ENCODE data around the gene CBLN4.

Gene CBLN4

GRCh38 chr20:56005389-56005715 is at the start of gene CBLN4:
Gene CBLN4, minus strand, starts transcription at chr20:56005519. Its CDS starts 1,348 bp downstream, at chr20:56004171.
- no peak for DNase-seq

- DNase-seq, result no peak
These were observed 37.9 kb upstream of the CBLN4 start for GRCh38 chr20:56043227-56043626.

- DNase-seq, result no peak
These were observed 26.9 kb upstream of the CBLN4 start for GRCh38 chr20:56032251-56032650.

GRCh38 chr20:56018716-56019115 is 13.4 kb upstream of the CBLN4 start:
- DNase-seq, result no peak

- no peak for DNase-seq
These were observed 12.9 kb upstream of the CBLN4 start for GRCh38 chr20:56018194-56018593.

- DNase-seq, result no peak
These were observed 12.2 kb upstream of the CBLN4 start for GRCh38 chr20:56017560-56017959.

- DNase-seq, result no peak
These were observed 9.7 kb upstream of the CBLN4 start for GRCh38 chr20:56014998-56015397.

- no peak for DNase-seq
These were observed 8.8 kb upstream of the CBLN4 start for GRCh38 chr20:56014151-56014550.

- DNase-seq, result no peak
These were observed 519 bp downstream of the CBLN4 start for GRCh38 chr20:56004611-56005388.

GRCh38 chr20:56004007-56004406 is 1.3 kb downstream of the CBLN4 start:
- DNase-seq, result no peak

GRCh38 chr20:56002908-56003800 is 2.2 kb downstream of the CBLN4 start:
- no peak for DNase-seq

- DNase-seq, result no peak
These were observed 3.4 kb downstream of the CBLN4 start for GRCh38 chr20:56001890-56002289.

GRCh38 chr20:56001106-56001785 is 4.1 kb downstream of the CBLN4 start:
- no peak for DNase-seq

GRCh38 chr20:55978550-55978949 is 26.8 kb downstream of the CBLN4 start:
- no peak for DNase-seq

GRCh38 chr20:55977690-55978459 is 27.4 kb downstream of the CBLN4 start:
- no peak for DNase-seq

- no peak for DNase-seq
These were observed 30.7 kb downstream of the CBLN4 start for GRCh38 chr20:55974491-55975202.

- no peak for DNase-seq
These were observed 40.5 kb downstream of the CBLN4 start for GRCh38 chr20:55964790-55965189.

GRCh38 chr20:55961376-55962330 is 43.7 kb downstream of the CBLN4 start:
- DNase-seq, result no peak

GRCh38 chr20:55953201-55953600 is 52.1 kb downstream of the CBLN4 start:
- no peak for DNase-seq

GRCh38 chr20:55947701-55948100 is 57.6 kb downstream of the CBLN4 start:
- no peak for DNase-seq
